Common myeloid progenitor, CD34-positive (primary cell): ENCODE results near the gene TRAF7.

Experiments
- CTCF ChIA-PET: fragments of 350-600 bp; sonication (Branson Sonifier 250); formaldehyde crosslinking; loops from one replicate; lab custom pipeline; 2021; ENCODE audit warnings: antibody characterized with exemption; lab: Charles Lee
- POLR2A ChIA-PET: fragments of 350-600 bp; sonication (Branson Sonifier 250); formaldehyde crosslinking; loops from one replicate; lab custom pipeline; 2021; ENCODE audit warnings: antibody characterized with exemption; lab: Charles Lee
- DNase-seq, 3 donors: peaks; one replicate each; pipeline versions ENCODE4 v3.0.0 to v3.0.0-alpha.2; 2013
- H3K27ac ChIP-seq, 2 experiments: 1 replicate in 1 of 2; 2 replicates in 1 of 2; pipeline ENCODE4 v1.7.0; 2013; ENCODE audit warnings: inconsistent platforms in 2 of 2, low read length in 2 of 2, mild to moderate bottlenecking in 2 of 2, low read depth in 1 of 2, moderate library complexity in 1 of 2; ENCODE audit not compliant: severe bottlenecking in 2 of 2, insufficient read depth in 1 of 2, poor library complexity in 1 of 2
- H3K27me3 ChIP-seq, 5 experiments: replicated peaks in 2 of 5; 1 replicate in 3 of 5; 2 replicates in 2 of 5; pipeline versions ENCODE4 v1.6.1 to v1.7.0; 2013; ENCODE audit warnings: low read length in 4 of 5, mild to moderate bottlenecking in 2 of 5, moderate library complexity in 2 of 5, inconsistent platforms in 1 of 5; ENCODE audit not compliant: insufficient read depth in 5 of 5, control insufficient read depth in 4 of 5
- H3K36me3 ChIP-seq, 4 experiments: 1 replicate in 2 of 4; 2 replicates in 2 of 4; pipeline versions ENCODE4 v1.6.1 to v1.7.0; 2013; ENCODE audit warnings: low read length in 3 of 4, control low read depth in 1 of 4, mild to moderate bottlenecking in 1 of 4; ENCODE audit not compliant: control insufficient read depth in 4 of 4, insufficient read depth in 4 of 4
- H3K4me1 ChIP-seq, 4 experiments: 1 replicate in 3 of 4; 2 replicates in 1 of 4; pipeline versions ENCODE4 v1.6.1 to v1.7.1; 2013; ENCODE audit warnings: low read length in 3 of 4, mild to moderate bottlenecking in 3 of 4, control low read depth in 1 of 4, inconsistent platforms in 1 of 4, moderate library complexity in 1 of 4; ENCODE audit not compliant: control insufficient read depth in 4 of 4, insufficient read depth in 4 of 4; ENCODE audit errors: control extremely low read depth in 1 of 4
- H3K4me3 ChIP-seq, 7 experiments: 1 replicate in 4 of 7; 2 replicates in 3 of 7; pipeline versions ENCODE4 v1.5.1 to v1.7.0; 2013; ENCODE audit warnings: mild to moderate bottlenecking in 7 of 7, low read length in 6 of 7, moderate library complexity in 6 of 7, inconsistent platforms in 2 of 7, low read depth in 2 of 7, control low read depth in 1 of 7; ENCODE audit not compliant: insufficient read depth in 4 of 7, control insufficient read depth in 1 of 7; ENCODE audit errors: extremely low read depth in 1 of 7
- H3K9me3 ChIP-seq, 5 experiments: 1 replicate in 4 of 5; 2 replicates in 1 of 5; pipeline versions ENCODE4 v1.6.1 to v1.7.1; 2013; ENCODE audit warnings: low read length in 4 of 5, mild to moderate bottlenecking in 2 of 5, inconsistent platforms in 1 of 5, low read depth in 1 of 5, moderate library complexity in 1 of 5; ENCODE audit not compliant: control insufficient read depth in 4 of 5, insufficient read depth in 2 of 5; ENCODE audit errors: control extremely low read depth in 1 of 5
- WGBS: methylation state at CpG from one replicate; pipeline ENCODE4 v1.1.5; 2013; ENCODE audit not compliant: insufficient coverage; 5-methylcytosine and 5-hydroxymethylcytosine counted together

The TRAF7 gene

GRCh38 chr16:2148714-2149629 lies 6.6 kb upstream of the TRAF7 start:
- Histone ChIP-seq H3K4me1 (peaks cover 3 to 71% (median 46%) of the 10 kb centered on the region in 4 experiments), H3K27me3 (no peaks in the 10 kb centered on the region), H3K9me3 (no peaks in the 10 kb centered on the region), H3K4me3 (peak overlapping the region in 6 of 7 experiments; percentile 23 to 69 (median 54)), H3K36me3 (peaks cover 2 to 30% (median 15%) of the 10 kb centered on the region in 4 experiments), H3K27ac (no peak overlapping the region)
- peak in 1 of 3 donors; percentile 40 for DNase-seq
- WGBS: under 1% methylated on average over 42 of the region's 62 CpGs
- POLR2A ChIA-PET: interaction anchor here (1.7 kb wide), 1 partner anchor 103 kb away, joined by 4 read pairs; the partner anchor contains the start of gene ECI1
- CTCF ChIA-PET: interaction anchor here (0.9 kb wide), 1 partner anchor 126 kb away, joined by 4 read pairs; no protein-coding TSS in a partner anchor

GRCh38 chr16:2149630-2150417 lies 5.8 kb upstream of the TRAF7 start:
- Histone ChIP-seq H3K9me3 (no peaks in the 10 kb centered on the region), H3K4me1 (peaks cover 6 to 75% (median 55%) of the 10 kb centered on the region in 4 experiments), H3K36me3 (peaks cover 2 to 38% (median 15%) of the 10 kb centered on the region in 4 experiments), H3K27me3 (no peaks in the 10 kb centered on the region), H3K27ac (no peak overlapping the region), H3K4me3 (peak overlapping the region in 2 of 7 experiments; percentile 26 to 69)
- DNase-seq: no peak
- ChIA-PET CTCF (interaction anchor here (1.2 kb wide), 1 partner anchor 28 kb away, joined by 4 read pairs; no protein-coding TSS in a partner anchor), POLR2A (no interaction called here)
- 85% methylated on average over 19 of the region's 24 CpGs for WGBS

GRCh38 chr16:2150418-2151187 lies 5.0 kb upstream of the TRAF7 start:
- ChIA-PET CTCF (interaction anchor here (0.6 to 5.3 kb wide), 4 partner anchors 10 to 445 kb away, joined by 4 to 80 read pairs (median 15); no protein-coding TSS in a partner anchor), POLR2A (no interaction called here)
- 96% methylated on average over 12 of the region's 18 CpGs for WGBS
- no peak overlapping the region for H3K27ac ChIP-seq
- no peak overlapping the region for H3K4me3 ChIP-seq
- H3K4me1 ChIP-seq: peaks cover 6 to 75% (median 57%) of the 10 kb centered on the region in 4 experiments
- no peaks in the 10 kb centered on the region for H3K27me3 ChIP-seq
- no peaks in the 10 kb centered on the region for H3K9me3 ChIP-seq
- peaks cover 2 to 38% (median 15%) of the 10 kb centered on the region in 4 experiments for H3K36me3 ChIP-seq
- no peak for DNase-seq

- Histone ChIP-seq H3K36me3 (peaks cover 2 to 38% (median 15%) of the 10 kb centered on the region in 4 experiments), H3K9me3 (no peaks in the 10 kb centered on the region), H3K27ac (no peak overlapping the region), H3K4me3 (peak overlapping the region in 1 of 7 experiments; percentile 21), H3K27me3 (no peaks in the 10 kb centered on the region), H3K4me1 (peaks cover 6 to 75% (median 61%) of the 10 kb centered on the region in 4 experiments)
- no peak for DNase-seq
- 96% methylated on average over 9 of the region's 13 CpGs for whole genome bisulfite sequencing
- ChIA-PET POLR2A (no interaction called here), CTCF (interaction anchor here (0.6 to 5.3 kb wide), 8 partner anchors 8 to 446 kb away, joined by 3 to 80 read pairs (median 4); partner anchors contain the start of genes NTHL1 and TSC2)
These were observed 4.1 kb upstream of the TRAF7 start for GRCh38 chr16:2151188-2152091.

GRCh38 chr16:2152695-2153506 lies 2.7 kb upstream of the TRAF7 start:
- WGBS: 72% methylated on average over 25 of the region's 25 CpGs
- ChIA-PET CTCF (interaction anchor here (0.8 to 5.3 kb wide), 12 partner anchors 9 to 151 kb away, joined by 3 to 80 read pairs (median 4); partner anchors contain the start of gene ECI1), POLR2A (interaction anchor here (1.4 to 2.7 kb wide), 3 partner anchors 130 to 148 kb away, joined by 4 to 15 read pairs (median 8); no protein-coding TSS in a partner anchor)
- Histone ChIP-seq H3K27ac (peak overlapping the region in 1 of 2 experiments; percentile 83), H3K27me3 (no peaks in the 10 kb centered on the region), H3K9me3 (no peaks in the 10 kb centered on the region), H3K4me3 (peak overlapping the region; percentile 1 to 98 (median 88)), H3K4me1 (peaks cover 6 to 73% (median 65%) of the 10 kb centered on the region in 4 experiments), H3K36me3 (peaks cover 2 to 39% (median 15%) of the 10 kb centered on the region in 4 experiments)
- no peak for DNase-seq
